ENCODE data around the gene ADH1C.

- no peak for TF ChIP-seq CTCF (IDR thresholded peaks at IDR 0.05)
- no peak for TF ChIP-seq PBX3 (IDR thresholded peaks at IDR 0.05)
- TF ChIP-seq RAD21 (IDR thresholded peaks at IDR 0.05; ENCODE audit: low read length): no peak
- TF ChIP-seq RFX5 (IDR thresholded peaks at IDR 0.05; ENCODE audit: low read length): no peak
- TF ChIP-seq TAF1 (IDR thresholded peaks at IDR 0.05; ENCODE audit: borderline replicate concordance, low read depth, low read length): no peak
- TF ChIP-seq MAX (IDR thresholded peaks at IDR 0.05; ENCODE audit: low read depth): no peak
- TF ChIP-seq SMC3 (IDR thresholded peaks at IDR 0.05; ENCODE audit: low read depth, low read length): no peak
- TF ChIP-seq JUND (IDR thresholded peaks at IDR 0.05): no peak
- no peak for TF ChIP-seq NRF1 (IDR thresholded peaks at IDR 0.05; ENCODE audit: low read depth, low read length)
Measured at GRCh38 chr4:99362768-99363167, 10.2 kb upstream of the ADH1C start.
